Activated CD4-positive, alpha-beta T cell treated with anti-CD3 and anti-CD28 coated beads for 1 hour (primary cell): Measurements from ENCODE around the gene OOSP4A.
"Not testable (repeated sequence)": the region's sequence is repeated elsewhere in the genome, so short reads cannot be mapped to it uniquely, and the experiment has no call there.

Source experiments
- DNase-seq: peaks from one replicate; pipeline ENCODE4 v3.0.0-alpha.2; 2020

OOSP4A gene

GRCh38 chr11:59981106-59981770, 17.4 kb downstream of the OOSP4A start:
- DNase-seq, result no peak

- DNase-seq, result not testable (repeated sequence)
Observed at GRCh38 chr11:59982037-59982436, 18.2 kb downstream of the OOSP4A start.

- DNase-seq, result no peak
Observed at GRCh38 chr11:59983212-59983611, 19.4 kb downstream of the OOSP4A start.

- DNase-seq, result no peak
Observed at GRCh38 chr11:59984368-59984767, 20.5 kb downstream of the OOSP4A start.

- no peak for DNase-seq
Observed at GRCh38 chr11:59990421-59990820, 26.6 kb downstream of the OOSP4A start.

- no peak for DNase-seq
Observed at GRCh38 chr11:59992425-59992824, 28.6 kb downstream of the OOSP4A start.

GRCh38 chr11:59997800-59998199, 34.0 kb downstream of the OOSP4A start:
- DNase-seq, result no peak

- DNase-seq, result no peak
Observed at GRCh38 chr11:59999691-60000090, 35.9 kb downstream of the OOSP4A start.

GRCh38 chr11:60003729-60004128, 39.9 kb downstream of the OOSP4A start:
- no peak for DNase-seq

- no peak for DNase-seq
Observed at GRCh38 chr11:60005360-60005759, 41.5 kb downstream of the OOSP4A start.

GRCh38 chr11:60016881-60017280, 53.0 kb downstream of the OOSP4A start, which contains the start of gene OOSP4B:
TSS of gene OOSP4B (plus strand) at chr11:60017181.
- no peak for DNase-seq

- DNase-seq, result no peak
Observed at GRCh38 chr11:60018058-60018457, 54.2 kb downstream of the OOSP4A start.
